Vagina (tissue), 2 donors: ENCODE results near the gene ERCC5.

Experiments
- POLR2A ChIP-seq, 2 donors: fragments of 450-650 bp; IDR thresholded peaks; one replicate each; pipeline ENCODE4 v1.6.1; 2017; ENCODE audit warnings: antibody characterized with exemption in 2 of 2, mild to moderate bottlenecking in 2 of 2, moderate library complexity in 2 of 2
- POLR2AphosphoS5 ChIP-seq, 2 donors: sonication (generic); formaldehyde crosslinking; IDR thresholded peaks; one replicate each; pipeline ENCODE4 v1.9.0; 2017; ENCODE audit warnings: antibody characterized with exemption in 2 of 2, mild to moderate bottlenecking in 2 of 2, low read depth in 1 of 2; ENCODE audit not compliant: insufficient read depth in 1 of 2

DNA sequence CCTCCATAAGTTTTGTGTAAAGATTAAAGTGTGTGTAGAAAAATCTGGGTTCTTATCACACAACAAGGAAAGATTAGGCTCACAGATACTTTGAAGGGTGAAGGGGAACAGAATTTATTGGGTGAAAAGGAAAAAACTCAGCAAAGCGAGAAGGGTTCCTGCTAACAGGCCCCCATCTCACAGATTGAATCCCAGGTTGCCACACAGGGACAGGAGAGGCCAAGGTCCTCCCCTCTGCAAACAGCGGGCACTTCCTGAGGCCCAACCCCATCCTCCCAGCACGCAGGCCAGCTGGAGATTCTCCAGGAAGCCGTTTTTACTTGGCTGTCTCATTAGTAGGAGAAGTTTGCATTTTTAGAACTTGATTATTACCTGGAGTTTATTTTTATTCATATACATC, 15.2 kb upstream of the ERCC5 start:
- TF ChIP-seq POLR2A (IDR thresholded peaks at IDR 0.05) (no peak), POLR2AphosphoS5 (IDR thresholded peaks at IDR 0.05; ENCODE audit: insufficient read depth in 1 of 2, low read depth in 1 of 2) (no peak)
